Adrenal gland (tissue), 12 donors: ENCODE measurements around the gene POC1A. TPM values are rescaled to one million over a fixed set of nuclear protein-coding genes. Genes with fewer than 3 reads are reported as not detected.
A peak's percentile ranks its signal among the peaks of the same experiment; 100 is the strongest.

ENCODE experiments used
- DNase-seq, 7 donors: peaks; one replicate each; pipeline ENCODE4 v3.0.0-alpha.2; 2019 to 2020
- H3K27ac ChIP-seq, 5 donors: fragments of 200-600 bp; sonication (generic) in 4 of 5; 1 replicate in 3 of 5; 2 replicates in 2 of 5; pipeline versions ENCODE4 v1.5.1 to v1.8.0; 2016 to 2020; ENCODE audit warnings: mild to moderate bottlenecking in 1 of 5
- H3K27me3 ChIP-seq: fragments of 200-600 bp; 2 replicates; pipeline ENCODE4 v1.8.0; 2021
- H3K36me3 ChIP-seq, 2 donors: fragments of 200-600 bp; replicated peaks in 1 of 2; 1 replicate in 1 of 2; 2 replicates in 1 of 2; pipeline versions ENCODE4 v1.5.1 to v1.8.0; 2018 to 2022
- H3K4me1 ChIP-seq, 2 donors: fragments of 200-600 bp; replicated peaks in 1 of 2; 1 replicate in 1 of 2; 2 replicates in 1 of 2; pipeline versions ENCODE4 v1.5.1 to v1.8.0; 2018 to 2021
- H3K4me3 ChIP-seq, 4 donors: fragments of 200-600 bp; sonication (generic) in 3 of 4; one replicate each; pipeline ENCODE4 v1.5.1; 2016 to 2018
- H3K9me3 ChIP-seq, 3 donors: fragments of 200-600 bp; sonication (generic) in 1 of 3; replicated peaks in 1 of 3; 1 replicate in 2 of 3; 2 replicates in 1 of 3; pipeline versions ENCODE4 v1.5.1 to v1.8.0; 2016 to 2021
- CTCF ChIP-seq, 6 experiments: fragments of 450-650 bp in 4 of 6; fragments of 200-600 bp in 2 of 6; sonication (generic) in 1 of 6; IDR thresholded peaks; 1 replicate in 5 of 6; 2 replicates in 1 of 6; pipeline versions ENCODE4 v1.5.1 to v1.8.0; 2016 to 2021; ENCODE audit warnings: antibody characterized with exemption in 6 of 6, mild to moderate bottlenecking in 2 of 6, moderate library complexity in 1 of 6
- POLR2A ChIP-seq, 2 donors: fragments of 450-650 bp; IDR thresholded peaks; one replicate each; pipeline ENCODE4 v1.6.1; 2017; ENCODE audit warnings: antibody characterized with exemption in 2 of 2, mild to moderate bottlenecking in 2 of 2, moderate library complexity in 1 of 2
- WGBS, 4 donors: extraction: QIAGEN DNeasy Blood & Tissue Kit in 2 of 4; methylation state at CpG; one replicate each; pipeline versions ENCODE4 v1.1.5 to v1.1.7; 2013 to 2017; 5-methylcytosine and 5-hydroxymethylcytosine counted together
- intact Hi-C, 2 donors: fragments of 100-400 bp; cut with DNase I; formaldehyde crosslinking; loops; one replicate each; pipeline versions ENCODE4 v1.14.1 to v1.15.0; 2022 to 2023
- polyA plus RNA-seq, 3 donors: library from polyadenylated mRNA; stranded (reverse); fragments of 200-250 nt in 2 of 3; fragments of 350-450 nt in 1 of 3; fragmentation: Illumina TruSeq in 1 of 3; extraction: RNeasy Lipid Tissue Mini Kit (QIAGEN cat#74804) in 1 of 3; gene quantifications; one replicate each; pipeline ENCODE4 v1.2.3, GENCODE V29; 2013 to 2014
- total RNA-seq, 9 donors: library from RNA; depleted of rRNA in 4 of 9; stranded (reverse); fragments of >200 nt in 4 of 9; fragments of 120-200 nt in 1 of 9; fragmentation: NEBNext Ultra II Directional in 1 of 9; extraction: Animal tissue kit (Norgen Biotek cat#: 25700) in 1 of 9; gene quantifications; one replicate each; pipeline versions ENCODE4 v1.1.0 to v1.2.4, GENCODE V29; 2013 to 2023
- donor health status: healthy with polysubstance abuse.
- donor health status: Bipolar disorder and iron deficiency.
- donor health status: DM: yes; HTN: yes; CAD: no.
- donor health status: DM: no; HTN: no; CAD: no.
- donor health status: DM: no; HTN: no; CAD: no.
- donor health status: DM: yes; HTN: yes; CAD: no.

POC1A gene
- total and polyA plus RNA-seq, 12 donors, result 2.0 to 8.4 (median 5.5) TPM

- intact Hi-C loops, result no loop called here
- Histone ChIP-seq H3K36me3 (no peaks in the 10 kb centered on the region), H3K4me1 (peaks cover 12 to 21% of the 10 kb centered on the region in 2 donors), H3K4me3 (no peak overlapping the region), H3K9me3 (no peaks in the 10 kb centered on the region), H3K27me3 (no peaks in the 10 kb centered on the region), H3K27ac (peak overlapping the region; percentile 59 to 96 (median 89))
- 81 to 85% (median 83%) methylated on average over 7 to 8 of the region's 8 CpGs for WGBS, 4 donors
- no peak for DNase-seq
- no peak for TF ChIP-seq CTCF (IDR thresholded peaks at IDR 0.05)
- TF ChIP-seq POLR2A (IDR thresholded peaks at IDR 0.05), result no peak
These were observed 22.0 kb upstream of the POC1A start for GRCh38 chr3:52176180-52176752.

- Histone ChIP-seq H3K4me3 (no peak overlapping the region), H3K4me1 (peaks cover 9 to 19% of the 10 kb centered on the region in 2 donors), H3K27me3 (no peaks in the 10 kb centered on the region), H3K36me3 (no peaks in the 10 kb centered on the region), H3K9me3 (no peaks in the 10 kb centered on the region), H3K27ac (peak overlapping the region in 3 of 5 donors; percentile 89 to 96 (median 89))
- intact Hi-C loops, result no loop called here
- no peak for TF ChIP-seq POLR2A (IDR thresholded peaks at IDR 0.05)
- no peak for TF ChIP-seq CTCF (IDR thresholded peaks at IDR 0.05)
- WGBS, 4 donors, result 90 to 96% (median 93%) methylated on average over 6 to 14 of the region's 14 CpGs
- peak in 1 of 7 donors; percentile 17 for DNase-seq
These were observed 21.4 kb upstream of the POC1A start for GRCh38 chr3:52175416-52176179.

- H3K4me3 ChIP-seq, result no peak overlapping the region
- DNase-seq, result peak in 1 of 7 donors; percentile 35
- no peaks in the 10 kb centered on the region for H3K9me3 ChIP-seq
- TF ChIP-seq POLR2A (IDR thresholded peaks at IDR 0.05) (no peak), CTCF (IDR thresholded peaks at IDR 0.05) (no peak)
- intact Hi-C loops, result no loop called here
- no peaks in the 10 kb centered on the region for H3K36me3 ChIP-seq
- no peaks in the 10 kb centered on the region for H3K27me3 ChIP-seq
- peaks cover 9 to 19% of the 10 kb centered on the region in 2 donors for H3K4me1 ChIP-seq
- 76 to 91% (median 83%) methylated on average over 8 to 9 of the region's 9 CpGs for WGBS, 4 donors
- H3K27ac ChIP-seq, result no peak overlapping the region
These were observed 20.7 kb upstream of the POC1A start for GRCh38 chr3:52174896-52175295.

- Histone ChIP-seq H3K4me3 (no peak overlapping the region), H3K4me1 (peaks cover 9 to 19% of the 10 kb centered on the region in 2 donors), H3K36me3 (no peaks in the 10 kb centered on the region), H3K27ac (no peak overlapping the region), H3K27me3 (no peaks in the 10 kb centered on the region), H3K9me3 (no peaks in the 10 kb centered on the region)
- DNase-seq, result peak in 1 of 7 donors; percentile 13
- intact Hi-C loops, result no loop called here
- 86 to 91% (median 90%) methylated on average over 1 of the region's 1 CpG for WGBS, 4 donors
- TF ChIP-seq POLR2A (IDR thresholded peaks at IDR 0.05), result no peak
- no peak for TF ChIP-seq CTCF (IDR thresholded peaks at IDR 0.05)
These were observed 18.9 kb upstream of the POC1A start for GRCh38 chr3:52173101-52173500.
